Measurements from ENCODE around the gene CEP55. TPM values are rescaled to one million over a fixed set of nuclear protein-coding genes. Genes with fewer than 3 reads are reported as not detected.

The CEP55 gene
- total and polyA plus RNA-seq, 2 of the 8 experiments (the other 6 are each of a cell fraction or from before 2014, with no cell fraction given), result 7.0 to 19.6 TPM

DNA sequence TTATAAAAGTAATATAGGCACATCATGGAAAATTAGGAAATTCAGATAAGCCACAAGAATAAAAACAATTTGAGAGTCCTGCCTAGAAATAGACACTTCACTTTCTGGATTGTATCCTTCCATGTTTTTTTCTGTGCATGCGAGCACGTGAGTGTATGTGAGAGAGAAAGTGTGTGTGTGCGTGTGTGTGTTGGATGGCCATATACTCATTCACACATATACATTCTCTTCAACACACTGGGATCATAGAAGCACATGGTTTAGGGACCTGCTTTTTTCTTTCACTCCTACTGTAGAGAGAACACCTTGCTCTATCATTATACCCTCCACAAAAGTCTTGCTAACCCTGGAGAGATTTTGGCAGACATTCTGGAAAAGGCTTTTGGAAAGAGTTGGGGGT is 77.5 kb downstream of the CEP55 start:
- no peaks in the 10 kb centered on the region for H3K9me3 ChIP-seq (ENCODE audit: insufficient read depth in 2 of 2, low read depth in 1 of 2, low read length in 1 of 2)
- no peaks in the 10 kb centered on the region for H3K4me1 ChIP-seq (replicated peaks in 1 of 4; ENCODE audit: control insufficient read depth in 3 of 4, insufficient read depth in 4 of 4, low read length in 3 of 4)
- H4K91ac ChIP-seq (replicated peaks; ENCODE audit: insufficient read length, low read length), result no peak overlapping the region
- no peak overlapping the region for H3K4me3 ChIP-seq (ENCODE audit: extremely low read depth in 1 of 4, insufficient read depth in 2 of 4, low read depth in 3 of 4, low read length in 4 of 4)
- H3K36me3 ChIP-seq (ENCODE audit: control insufficient read depth in 2 of 4, insufficient read depth in 4 of 4, low read length in 3 of 4), result no peaks in the 10 kb centered on the region
- H3K56ac ChIP-seq (replicated peaks; ENCODE audit: insufficient read length, low read depth, low read length), result no peak overlapping the region
- no peak overlapping the region for H3K18ac ChIP-seq (ENCODE audit: extremely low read depth, low read length)
- H3K79me1 ChIP-seq (ENCODE audit: low read depth, low read length), result no peaks in the 10 kb centered on the region
- no peaks in the 10 kb centered on the region for H3K79me2 ChIP-seq (ENCODE audit: control insufficient read depth in 1 of 2, insufficient read depth in 2 of 2, low read length in 2 of 2)
- H2BK5ac ChIP-seq (ENCODE audit: low read depth, low read length), result no peak overlapping the region
- H4K20me1 ChIP-seq (replicated peaks in 1 of 2; ENCODE audit: control insufficient read depth in 1 of 2, insufficient read depth in 2 of 2, low read length in 2 of 2), result no peaks in the 10 kb centered on the region
- no peaks in the 10 kb centered on the region for H3K23me2 ChIP-seq (ENCODE audit: low read depth, low read length)
- H3K27ac ChIP-seq (ENCODE audit: low read depth, low read length), result no peak overlapping the region
- no peak for DNase-seq (ENCODE audit: low read depth in 1 of 2, low spot score in 2 of 2)
- no peak overlapping the region for H2BK15ac ChIP-seq (ENCODE audit: low read length)
- H4K8ac ChIP-seq (ENCODE audit: extremely low read depth, insufficient read depth, low read length), result no peak overlapping the region
- H4K5ac ChIP-seq (ENCODE audit: insufficient read length, low read depth, low read length), result no peak overlapping the region
- peak overlapping the region; percentile 88; the same call in 1 of the 2 replicates for H2AK5ac ChIP-seq (ENCODE audit: low read depth, low read length)
- no peak overlapping the region for H3K14ac ChIP-seq (ENCODE audit: insufficient read length)
- no peak overlapping the region for H2AFZ ChIP-seq (ENCODE audit: low read length)
- no peak overlapping the region for H3K4me2 ChIP-seq (ENCODE audit: insufficient read depth in 1 of 2, low read depth in 2 of 2, low read length in 2 of 2)
- H3K4ac ChIP-seq (replicated peaks; ENCODE audit: insufficient read length, low read depth, low read length), result no peak overlapping the region
- H3K27me3 ChIP-seq (replicated peaks in 1 of 4; ENCODE audit: control insufficient read depth in 3 of 4, extremely low read depth in 1 of 4, insufficient read depth in 3 of 4, low read length in 3 of 4), result peaks cover 4 to 30% (median 23%) of the 10 kb centered on the region in 4 experiments
- no peak overlapping the region for H3K9ac ChIP-seq (replicated peaks in 1 of 4; ENCODE audit: extremely low read depth in 1 of 4, low read depth in 3 of 4, low read length in 3 of 4)
- TF ChIP-seq RAD21 (IDR thresholded peaks at IDR 0.05 in 1 of 2, conservative IDR thresholded peaks at IDR 0.05 in 1 of 2; ENCODE audit: low read depth in 2 of 2, low read length in 2 of 2) (no peak), ZNF274 (IDR thresholded peaks at IDR 0.05; ENCODE audit: borderline replicate concordance, extremely low read depth, low read length) (no peak), SRF (IDR thresholded peaks at IDR 0.05; ENCODE audit: low read depth, low read length) (no peak), RBBP5 (IDR thresholded peaks at IDR 0.05; ENCODE audit: borderline replicate concordance, low read depth, low read length) (no peak), SIX5 (IDR thresholded peaks at IDR 0.05; ENCODE audit: low read depth, low read length) (no peak), GTF2F1 (IDR thresholded peaks at IDR 0.05; ENCODE audit: borderline replicate concordance, low read depth, low read length) (no peak)
- TF ChIP-seq, protein P1, sequence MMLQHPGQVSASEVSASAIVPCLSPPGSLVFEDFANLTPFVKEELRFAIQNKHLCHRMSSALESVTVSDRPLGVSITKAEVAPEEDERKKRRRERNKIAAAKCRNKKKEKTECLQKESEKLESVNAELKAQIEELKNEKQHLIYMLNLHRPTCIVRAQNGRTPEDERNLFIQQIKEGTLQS (IDR thresholded peaks at IDR 0.05; ENCODE audit: insufficient read depth, low read depth, low read length), result no peak
- no peak overlapping the region for H2BK12ac ChIP-seq (ENCODE audit: low read depth, low read length)
- WGBS, 2 experiments (ENCODE audit: extremely low coverage in 1 of 2, insufficient coverage in 1 of 2, insufficient read length in 1 of 2, insufficient replicate concordance in 2 of 2, low coverage in 1 of 2, low lambda C conversion rate in 2 of 2, missing lambda C conversion rate in 1 of 2), result 88% methylated on average over 3 of the region's 3 CpGs; no CpG with 5 or more reads in 1 of the 2 experiments
- CTCF ChIA-PET (ENCODE audit: partially characterized antibody), result interaction anchor here (1.0 kb wide), 1 partner anchor 16 kb away, joined by 3 read pairs; no protein-coding TSS in a partner anchor
- no peak overlapping the region for H2BK120ac ChIP-seq (replicated peaks; ENCODE audit: low read depth, low read length)
- H3K23ac ChIP-seq (ENCODE audit: insufficient read length), result no peak overlapping the region
- POLR2A ChIA-PET (ENCODE audit: partially characterized antibody), result no interaction called here
- no peak overlapping the region for H2BK20ac ChIP-seq (ENCODE audit: low read length)
- FAIRE-seq, result no peak

All from H1 (cell line).